Measurements from ENCODE around the gene CAVIN3.
"Not testable (repeated sequence)": the region's sequence is repeated elsewhere in the genome, so short reads cannot be mapped to it uniquely, and the experiment has no call there.

Gene CAVIN3

DNA sequence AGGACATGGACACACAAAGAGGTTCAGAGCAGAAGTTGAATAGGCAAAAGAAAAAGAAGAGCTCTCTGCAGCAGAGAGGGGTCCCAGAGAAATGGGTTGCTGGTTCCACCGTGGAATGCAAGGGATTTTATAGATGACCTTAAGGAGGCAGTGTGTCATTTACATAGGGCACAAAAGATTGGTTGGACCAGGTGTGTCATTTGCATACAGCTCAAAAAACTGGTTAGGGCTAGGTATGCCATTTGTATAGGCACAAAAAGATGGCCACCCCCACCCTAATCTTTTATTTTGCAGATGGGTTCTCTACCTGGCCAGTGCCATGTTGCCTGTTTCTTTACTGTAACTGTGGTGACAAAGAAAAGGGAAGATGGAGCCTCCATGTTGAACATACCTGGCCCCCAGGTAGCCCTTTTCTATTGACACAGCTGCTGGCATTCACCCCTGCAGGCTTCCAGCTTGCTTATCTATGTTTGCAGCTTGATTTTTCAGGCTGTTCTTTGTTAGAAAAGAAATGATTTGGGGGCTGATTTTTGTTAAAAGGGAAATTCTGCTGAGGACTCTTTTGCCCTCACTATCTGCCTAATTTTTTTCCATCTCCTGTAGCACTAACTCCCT, 3.1 kb upstream of the CAVIN3 start:
- no peak for FAIRE-seq

DNA sequence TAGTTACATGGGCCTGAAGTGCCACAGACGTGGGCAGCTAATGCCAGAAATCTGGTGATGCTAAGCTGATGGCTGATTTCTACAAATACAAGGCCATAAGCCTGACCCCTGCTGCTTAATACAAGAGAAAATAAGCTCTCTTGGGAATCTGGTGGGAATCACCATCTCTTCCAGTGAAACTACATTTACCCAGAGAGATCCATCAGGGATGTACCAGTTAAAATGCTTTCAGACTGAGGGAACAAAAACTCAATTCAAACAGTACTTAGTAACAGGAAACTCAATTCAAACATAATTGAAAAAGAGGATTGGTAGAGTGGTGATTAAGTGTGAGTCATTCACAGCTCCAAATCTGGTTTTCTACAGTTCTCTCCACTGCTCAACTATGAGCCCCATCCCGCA, 1.7 kb upstream of the CAVIN3 start:
- FAIRE-seq: peak; percentile 85

DNA sequence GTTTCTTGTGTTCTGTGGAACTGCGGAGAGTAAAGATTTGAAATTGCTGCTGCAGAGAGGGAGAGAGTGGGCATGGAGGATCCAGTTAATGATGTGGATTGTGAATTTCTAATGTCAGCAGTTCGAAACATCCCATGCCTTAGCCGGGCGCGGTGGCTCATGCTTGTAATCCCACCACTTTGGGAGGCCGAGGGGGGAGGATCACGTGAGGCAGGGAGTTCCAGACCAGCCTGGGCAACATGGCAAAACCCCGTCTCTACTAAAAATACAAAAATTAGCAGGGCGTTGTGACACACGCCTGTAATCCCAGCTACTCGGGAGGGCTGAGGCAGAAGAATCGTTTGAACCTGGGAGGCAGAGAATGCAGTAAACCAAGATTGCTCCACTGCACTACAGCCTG, 1.1 kb upstream of the CAVIN3 start:
- FAIRE-seq: no peak

DNA sequence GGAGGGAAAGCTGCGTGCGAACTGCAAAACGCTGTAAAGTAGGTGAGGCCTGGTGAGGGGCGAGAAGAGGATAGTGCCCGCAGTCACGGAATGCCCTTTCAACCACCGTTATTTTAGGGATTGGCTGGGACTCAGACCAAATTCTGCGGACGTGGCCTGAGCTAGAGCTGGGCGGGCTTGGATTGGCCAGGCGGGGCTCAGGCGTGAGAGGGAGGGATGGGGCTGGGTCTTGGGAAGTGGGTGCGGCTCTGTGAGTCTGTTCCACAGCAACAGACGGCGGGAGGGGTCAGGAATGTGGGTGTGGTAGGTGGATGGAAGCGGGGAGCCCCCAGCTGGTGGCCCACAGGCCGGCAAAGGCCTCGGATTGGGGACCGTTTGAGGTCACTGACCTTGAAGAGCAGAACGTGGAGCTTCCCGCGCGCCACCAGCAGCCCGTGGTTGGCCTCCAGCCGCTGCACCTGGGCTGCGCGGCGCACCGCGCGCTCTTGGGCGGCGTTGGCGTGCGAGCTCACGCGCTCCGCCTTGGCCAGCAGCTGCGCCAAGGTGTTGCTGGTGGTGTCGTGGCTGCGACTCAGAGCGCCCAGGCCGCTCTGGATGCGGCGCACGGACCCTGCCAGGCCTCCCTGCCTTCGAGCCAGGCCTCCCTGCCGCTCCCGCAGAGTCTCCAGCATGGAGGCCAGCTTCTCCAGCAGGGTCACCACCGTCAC, 444 bp downstream of the CAVIN3 start:
- peak; percentile 94 for FAIRE-seq

DNA sequence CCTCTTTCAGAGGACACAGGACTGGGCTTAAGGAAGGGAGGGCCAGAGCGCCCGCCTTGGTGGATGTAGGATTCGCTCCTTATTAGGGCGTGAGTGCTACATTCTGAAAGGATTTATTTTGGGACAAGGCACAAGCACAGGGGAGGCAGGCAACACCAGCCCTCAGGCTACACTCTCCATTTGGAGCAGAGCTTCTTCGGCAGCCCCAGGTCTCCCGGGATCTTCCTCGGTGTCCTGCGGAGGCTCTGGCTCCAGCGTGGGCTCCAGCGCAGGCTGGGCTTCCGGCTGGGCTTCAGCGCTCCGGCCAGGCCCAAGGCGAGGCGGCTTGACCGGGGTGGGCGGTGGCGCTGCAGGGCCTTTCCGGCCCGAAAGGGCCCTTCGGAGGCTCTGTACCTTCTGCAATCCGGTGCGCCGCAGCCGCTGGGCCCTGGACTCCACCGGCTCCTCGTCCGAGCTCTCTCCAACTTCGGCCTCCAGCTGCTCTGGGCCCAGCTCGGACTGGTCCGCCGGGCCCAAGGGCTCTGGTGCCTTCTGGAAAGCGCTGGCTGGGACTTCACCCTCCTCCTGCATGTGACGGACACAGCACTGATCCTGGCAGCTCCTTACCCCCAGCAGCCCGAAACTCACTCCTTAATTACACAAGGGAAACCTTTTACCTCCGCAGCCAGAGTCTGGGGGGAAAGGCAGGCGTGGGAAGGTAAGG, 1.1 kb downstream of the CAVIN3 start:
- FAIRE-seq: no peak

DNA sequence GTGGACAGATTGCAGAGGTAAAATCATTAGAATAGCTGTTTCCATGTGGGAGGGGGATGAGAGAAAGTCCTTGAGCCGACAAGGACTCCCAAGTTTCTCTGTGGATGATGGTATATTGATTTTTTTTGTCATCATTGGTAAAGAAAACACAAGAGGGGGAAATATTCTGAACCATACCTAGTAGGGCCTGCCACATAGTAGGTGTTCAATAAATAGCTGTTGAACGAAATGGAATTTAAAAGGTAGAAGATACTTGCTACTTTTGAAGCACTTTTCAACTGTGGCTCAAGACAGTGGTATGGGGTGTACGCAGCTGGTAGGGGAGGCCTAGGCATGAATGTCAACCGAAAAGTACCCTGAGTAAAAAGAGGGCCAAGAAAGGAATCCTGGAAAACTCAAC, 2.1 kb downstream of the CAVIN3 start:
- no peak for FAIRE-seq

DNA sequence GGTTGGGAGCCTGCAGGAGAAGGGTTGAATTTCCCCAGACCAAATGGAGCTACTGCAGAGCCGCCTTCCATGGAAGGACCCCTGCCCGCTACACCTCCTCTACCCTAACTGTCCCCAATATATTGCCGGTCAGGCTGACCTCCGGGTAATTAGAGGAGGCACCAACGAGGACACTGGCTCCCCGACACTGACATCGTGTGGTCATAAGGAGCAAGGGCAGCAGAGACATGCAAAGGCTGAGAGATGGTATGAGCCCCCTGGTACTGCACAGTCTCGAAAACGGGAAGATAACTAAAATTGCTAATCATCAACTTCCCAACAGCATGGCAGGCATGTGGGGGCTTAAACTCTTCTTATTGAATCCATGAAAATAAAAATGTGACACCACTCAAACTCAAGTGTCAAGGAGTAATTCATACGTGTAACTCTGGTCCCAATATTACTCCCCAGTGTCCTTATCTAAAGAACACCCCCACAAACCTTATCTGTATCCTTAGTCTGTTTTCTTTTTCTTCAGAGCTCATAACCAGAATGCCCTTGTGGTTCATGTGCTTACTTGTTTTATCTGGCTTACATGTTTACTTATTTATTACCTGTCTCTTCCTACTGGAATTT, 4.4 kb downstream of the CAVIN3 start:
- FAIRE-seq: peak; percentile 39

DNA sequence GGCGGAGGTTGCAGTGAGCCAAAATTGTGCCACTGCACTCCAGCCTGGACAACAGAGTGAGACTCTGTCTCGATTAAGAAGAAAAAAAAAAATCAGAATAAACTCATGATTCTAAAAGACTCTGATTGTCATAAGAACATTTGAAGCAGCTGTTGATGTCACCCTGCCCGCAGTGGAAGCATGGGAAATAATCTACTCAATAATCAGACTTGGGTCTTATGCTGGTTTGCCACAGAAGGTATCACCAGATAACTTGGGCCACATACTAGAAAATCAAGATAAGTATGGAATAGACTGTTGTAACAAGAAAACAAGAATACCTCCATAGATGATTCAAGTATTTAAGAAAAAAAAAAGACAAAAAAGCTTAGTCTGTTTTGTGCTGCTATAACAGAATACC, 8.2 kb downstream of the CAVIN3 start:
- FAIRE-seq: no peak

DNA sequence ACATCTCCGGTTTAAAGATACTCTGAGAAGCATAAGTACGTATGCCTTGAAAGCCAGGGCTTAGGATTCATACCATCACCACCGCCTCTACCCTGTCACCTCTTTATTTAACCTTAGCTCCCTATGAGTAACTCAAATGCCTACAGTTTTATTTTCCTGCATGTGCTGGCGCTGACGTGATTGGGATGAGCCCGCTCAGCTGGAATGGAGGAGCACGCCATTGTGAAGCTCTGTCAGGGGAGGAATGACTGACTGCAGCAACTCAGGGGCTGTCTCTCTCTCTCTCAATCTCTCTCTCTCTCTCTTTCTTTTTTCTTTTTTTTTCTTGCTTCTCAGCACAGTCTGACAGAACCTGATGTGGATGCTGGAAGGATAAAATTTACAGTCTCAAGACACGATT, 12.4 kb downstream of the CAVIN3 start:
- no peak for FAIRE-seq

DNA sequence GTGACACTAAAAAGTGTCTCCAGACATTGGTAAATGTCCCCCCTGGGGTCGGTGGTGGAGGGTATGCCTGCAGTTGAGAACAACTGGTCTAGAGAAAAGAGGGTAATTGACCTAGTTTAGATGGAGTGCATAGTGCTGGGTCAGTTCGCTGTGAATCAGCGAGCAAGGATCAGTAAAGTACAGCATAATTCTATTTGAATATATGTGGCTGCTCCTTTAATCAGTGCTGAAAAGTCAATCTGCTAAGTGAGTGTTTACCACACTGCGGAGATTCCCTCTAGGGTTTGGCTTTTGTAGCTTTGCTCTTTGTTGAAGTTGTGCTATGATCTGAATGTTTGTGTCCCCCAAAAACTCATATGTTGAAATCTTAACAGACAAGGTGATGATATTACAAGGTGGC, 15.0 kb downstream of the CAVIN3 start:
- no peak for FAIRE-seq

DNA sequence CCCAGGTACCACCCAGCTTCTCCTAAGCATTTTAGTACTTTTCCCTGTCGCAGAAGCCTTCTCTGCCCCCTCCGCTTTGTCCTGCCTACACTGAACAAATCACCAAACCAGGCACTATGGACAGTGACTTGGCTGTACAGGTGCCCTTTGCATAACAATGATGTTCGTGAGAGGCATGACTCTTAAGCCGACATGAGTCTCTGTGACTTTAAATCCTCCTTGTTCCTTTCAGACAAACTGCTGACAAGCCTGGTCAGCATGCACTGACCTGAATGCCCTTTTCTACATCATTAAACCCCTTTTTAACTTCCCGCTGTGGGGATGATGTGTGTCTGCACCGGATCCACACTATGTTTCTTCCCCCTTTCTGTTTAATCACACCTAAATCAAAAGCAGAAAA, 16.6 kb downstream of the CAVIN3 start:
- FAIRE-seq: no peak

DNA sequence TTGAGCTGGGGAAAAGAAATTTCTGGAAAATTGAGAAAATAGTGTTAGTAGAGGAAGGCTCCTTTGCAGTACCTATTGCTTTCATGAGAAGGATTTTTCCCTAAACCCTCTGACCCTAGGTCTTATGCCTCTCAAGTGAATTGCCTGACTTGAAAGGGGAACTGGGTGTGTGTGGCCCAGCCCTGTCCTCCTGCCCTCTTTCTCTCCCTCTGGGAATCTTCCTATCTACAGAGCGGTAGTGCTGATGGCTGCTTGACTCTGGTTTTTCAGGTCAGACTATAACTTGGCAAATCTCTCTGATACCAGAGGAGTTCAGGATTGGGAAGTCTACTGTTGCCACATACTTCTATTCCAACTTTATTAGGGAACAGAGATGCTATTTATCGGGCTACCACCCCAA, 19.2 kb downstream of the CAVIN3 start:
- FAIRE-seq: no peak

DNA sequence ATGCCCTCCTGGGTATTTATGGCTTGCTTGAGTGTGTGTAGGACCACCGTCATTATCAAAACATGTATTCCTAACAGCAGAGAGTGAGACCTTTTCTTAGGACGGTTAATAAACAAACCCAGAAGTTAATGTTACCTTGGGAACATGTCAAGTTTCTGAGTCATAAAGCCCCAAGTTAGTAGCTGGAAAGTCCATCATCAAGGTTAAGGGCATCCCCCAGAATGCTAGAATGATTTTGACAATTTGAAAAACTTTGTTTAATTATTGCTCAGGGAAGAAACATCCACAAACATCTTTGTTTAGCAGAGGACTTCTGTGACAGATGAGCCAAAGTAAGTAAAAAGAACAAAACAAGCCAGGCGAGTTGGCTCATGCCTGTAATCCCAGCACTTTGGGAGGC, 20.0 kb downstream of the CAVIN3 start:
- FAIRE-seq: no peak

DNA sequence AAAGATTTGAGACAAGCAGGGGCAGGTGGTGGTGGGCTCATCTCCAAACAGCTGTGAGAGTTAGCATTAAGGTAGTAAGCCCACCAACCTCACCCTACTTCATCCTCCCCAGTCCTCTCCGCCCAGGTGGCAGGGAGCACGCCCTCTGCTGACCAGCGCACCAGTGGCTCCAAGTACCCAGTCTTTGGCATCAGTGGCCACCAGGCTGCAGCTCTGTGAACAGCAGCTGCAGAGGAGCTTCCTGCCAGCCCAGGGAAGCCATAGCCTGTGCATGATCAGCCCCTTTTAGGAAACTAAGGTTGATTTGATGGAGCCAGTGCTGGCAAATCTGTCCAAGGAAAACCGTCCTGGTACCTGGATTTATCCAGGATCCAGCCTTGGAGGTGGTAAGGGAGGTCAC, 21.7 kb downstream of the CAVIN3 start:
- FAIRE-seq: no peak

DNA sequence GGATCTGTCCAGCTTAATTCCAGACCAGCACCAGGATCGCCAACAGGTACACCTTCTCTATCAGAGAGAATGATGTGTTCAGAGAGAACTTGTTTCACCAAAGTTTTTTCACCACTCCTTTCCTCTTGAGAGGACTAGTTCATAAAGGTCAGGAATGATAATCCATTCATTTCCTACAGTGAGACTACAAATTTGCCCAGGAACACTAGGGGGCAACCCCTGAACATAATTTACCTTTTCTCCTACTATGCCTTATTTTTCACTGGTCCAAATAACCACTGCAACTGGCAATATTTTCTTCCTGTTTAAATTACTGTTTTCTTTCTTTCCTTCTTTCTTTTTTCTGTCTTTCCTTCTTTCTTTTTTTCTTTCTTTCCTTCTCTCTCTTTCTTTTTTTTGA, 22.5 kb downstream of the CAVIN3 start:
- FAIRE-seq: peak; percentile 86

DNA sequence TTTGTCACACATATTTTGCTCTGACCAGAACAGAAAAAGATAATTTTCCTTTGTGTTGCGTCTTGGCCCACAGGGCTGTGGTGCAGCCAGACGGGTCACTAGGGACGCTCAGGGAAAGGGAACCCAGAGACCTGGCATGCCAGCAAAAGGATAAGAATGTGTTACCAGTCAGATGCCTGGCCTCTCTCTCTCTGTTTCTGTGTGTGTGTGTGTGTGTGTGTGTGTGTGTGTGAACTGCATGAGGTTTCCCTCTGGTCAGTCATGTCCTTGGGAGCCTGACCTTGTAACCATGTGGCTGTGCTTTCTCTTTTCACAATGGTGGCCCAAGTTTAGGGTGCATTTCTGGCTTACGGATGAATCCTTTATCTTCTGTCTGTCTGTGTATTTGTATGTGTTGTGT, 35.3 kb downstream of the CAVIN3 start:
- FAIRE-seq: no peak

DNA sequence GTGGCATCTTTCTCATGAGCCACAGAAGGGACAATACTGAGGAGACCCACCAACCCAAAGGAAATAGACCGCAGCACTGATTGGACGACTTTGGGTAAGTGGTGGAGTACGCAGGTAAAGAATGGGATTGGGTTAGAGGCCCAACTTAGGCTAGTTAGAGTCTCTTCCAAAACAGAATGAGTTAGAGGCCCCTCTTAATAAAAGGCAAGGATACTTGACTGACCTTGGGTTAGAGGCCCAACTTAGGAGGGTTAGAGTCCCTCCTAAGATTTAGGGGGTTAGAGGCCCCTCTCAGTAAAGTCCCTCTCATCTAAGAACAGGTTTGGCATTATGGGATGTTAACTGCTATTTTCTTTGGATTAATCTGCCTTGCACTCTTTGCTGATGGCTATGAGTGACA, 36.1 kb downstream of the CAVIN3 start:
- FAIRE-seq: no peak

DNA sequence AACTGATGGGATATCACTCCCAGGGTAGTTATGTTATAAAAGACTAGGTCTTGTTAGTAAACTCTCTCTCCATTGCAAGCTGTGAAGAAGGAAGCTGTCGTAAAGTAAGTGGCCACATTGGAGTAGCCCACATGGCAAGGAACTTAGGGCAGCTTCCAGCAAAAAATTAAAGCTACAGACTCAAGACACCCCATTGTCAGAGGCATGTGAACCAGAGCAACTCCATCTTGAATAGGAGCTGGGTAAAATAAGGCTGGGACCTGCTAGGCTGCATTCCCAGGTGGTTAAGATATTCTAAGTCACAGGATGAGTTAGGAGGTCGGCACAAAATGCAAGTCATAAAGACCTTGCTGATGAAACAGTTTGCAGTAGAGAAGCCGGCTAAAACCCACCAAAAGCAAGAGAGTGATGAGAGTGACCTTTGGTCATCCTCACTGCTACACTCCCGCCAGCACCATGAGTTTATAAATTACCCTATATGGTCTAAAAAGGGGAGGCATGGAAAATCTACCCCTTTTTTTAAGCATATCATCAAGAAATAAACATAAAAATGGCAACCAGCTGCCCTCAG, 36.8 kb downstream of the CAVIN3 start:
- FAIRE-seq: no peak

DNA sequence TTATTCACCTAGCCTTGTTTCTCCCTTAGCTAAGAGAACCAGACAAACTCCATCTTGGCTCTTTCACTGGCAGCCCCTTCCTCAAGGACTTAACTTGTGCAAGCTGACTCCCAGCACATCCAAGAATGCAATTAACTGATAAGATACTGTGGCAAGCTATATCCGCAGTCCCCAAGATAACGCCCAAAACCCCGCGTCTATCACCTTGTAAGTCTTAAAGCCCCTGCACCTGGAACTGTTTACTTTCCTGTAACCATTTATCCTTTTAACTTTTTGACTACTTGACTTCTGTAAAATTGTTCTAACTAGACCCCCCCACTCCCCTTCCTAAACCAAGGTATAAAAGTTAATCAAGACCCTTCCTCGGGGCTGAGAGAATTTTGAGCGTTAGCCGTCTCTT, 39.5 kb downstream of the CAVIN3 start:
- FAIRE-seq: not testable (repeated sequence)

DNA sequence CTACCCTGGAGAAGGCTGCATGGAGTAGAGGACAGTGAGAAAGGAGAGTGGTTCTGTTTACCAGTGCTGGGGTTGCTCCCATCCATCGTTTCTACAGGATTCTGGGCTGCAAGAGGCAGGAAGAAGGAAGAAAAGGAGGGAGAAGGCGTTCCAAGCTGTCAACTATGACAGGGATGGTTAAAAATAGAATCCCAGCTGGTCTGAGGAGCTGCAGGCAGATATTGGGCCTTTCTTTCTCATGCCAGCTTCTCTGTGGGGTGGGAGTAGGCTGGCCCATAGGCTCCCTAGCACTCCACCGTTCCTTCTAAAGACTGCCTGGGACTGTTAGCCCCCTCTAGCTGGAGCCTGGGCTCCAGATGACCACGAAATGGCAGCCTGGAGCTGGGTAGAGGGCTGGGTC, 47.1 kb downstream of the CAVIN3 start:
- no peak for FAIRE-seq

DNA sequence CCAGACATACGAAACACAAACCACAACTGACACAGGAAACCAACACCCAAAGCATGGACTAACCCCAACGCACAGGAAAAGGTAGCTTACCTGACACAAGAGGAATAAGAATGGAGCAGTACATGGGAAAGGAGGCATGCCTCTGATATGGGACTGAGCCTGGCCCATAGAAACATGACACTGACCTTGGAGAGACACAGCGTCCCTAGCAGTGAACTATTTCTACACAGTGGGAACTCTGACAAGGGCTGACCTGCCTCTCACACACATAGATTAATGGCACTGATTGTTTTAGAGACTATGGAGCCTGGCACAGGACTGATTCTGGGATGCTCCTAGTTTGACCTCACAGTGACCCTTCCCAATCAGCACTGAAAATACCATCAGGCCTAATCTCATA, 48.7 kb downstream of the CAVIN3 start:
- no peak for FAIRE-seq

DNA sequence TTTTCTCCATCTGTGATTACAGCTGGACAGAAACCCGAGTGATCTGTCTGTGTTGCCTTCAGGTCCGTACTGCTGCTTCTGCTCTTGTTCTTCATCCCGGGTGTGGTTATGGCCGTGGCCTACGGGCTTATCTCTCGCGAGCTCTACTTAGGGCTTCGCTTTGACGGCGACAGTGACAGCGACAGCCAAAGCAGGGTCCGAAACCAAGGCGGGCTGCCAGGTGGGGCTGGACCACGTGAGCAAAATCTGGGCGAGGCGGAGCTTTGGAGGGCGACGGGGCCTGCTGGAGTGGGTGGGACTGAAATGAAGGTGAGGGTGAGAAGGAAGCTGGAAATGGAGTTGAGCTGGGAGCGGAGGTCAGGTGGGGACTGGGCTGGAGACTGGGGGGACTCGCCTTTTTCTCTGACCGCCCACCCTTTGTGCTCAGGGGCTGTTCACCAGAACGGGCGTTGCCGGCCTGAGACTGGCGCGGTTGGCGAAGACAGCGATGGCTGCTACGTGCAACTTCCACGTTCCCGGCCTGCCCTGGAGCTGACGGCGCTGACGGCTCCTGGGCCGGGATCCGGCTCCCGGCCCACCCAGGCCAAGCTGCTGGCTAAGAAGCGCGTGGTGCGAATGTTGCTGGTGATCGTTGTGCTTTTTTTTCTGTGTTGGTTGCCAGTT, 49.6 kb downstream of the CAVIN3 start:
- no peak for FAIRE-seq

DNA sequence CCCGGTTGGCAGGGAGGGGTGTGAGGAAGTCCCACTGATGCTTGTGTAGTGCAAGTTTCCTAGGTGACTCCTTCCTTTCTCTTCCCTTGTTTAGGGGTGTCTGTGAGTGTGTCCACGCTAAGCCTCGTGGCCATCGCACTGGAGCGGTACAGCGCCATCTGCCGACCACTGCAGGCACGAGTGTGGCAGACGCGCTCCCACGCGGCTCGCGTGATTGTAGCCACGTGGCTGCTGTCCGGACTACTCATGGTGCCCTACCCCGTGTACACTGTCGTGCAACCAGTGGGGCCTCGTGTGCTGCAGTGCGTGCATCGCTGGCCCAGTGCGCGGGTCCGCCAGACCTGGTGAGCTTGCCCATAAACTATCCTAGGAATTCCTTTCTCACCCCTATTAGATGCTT, 50.3 kb downstream of the CAVIN3 start:
- no peak for FAIRE-seq
